NCI-H187 treated with DMSO at 0.1 percent for 48 hours (cell line): ENCODE measurements around the gene SEC14L5.
A peak's percentile ranks its signal among the peaks of the same experiment; 100 is the strongest.
"Not testable (repeated sequence)": the region's sequence is repeated elsewhere in the genome, so short reads cannot be mapped to it uniquely, and the experiment has no call there.

Source experiments
- DNase-seq: peaks from one replicate; lab custom pipeline; 2025; lab: John Stamatoyannopoulos, UW

Gene SEC14L5

DNA sequence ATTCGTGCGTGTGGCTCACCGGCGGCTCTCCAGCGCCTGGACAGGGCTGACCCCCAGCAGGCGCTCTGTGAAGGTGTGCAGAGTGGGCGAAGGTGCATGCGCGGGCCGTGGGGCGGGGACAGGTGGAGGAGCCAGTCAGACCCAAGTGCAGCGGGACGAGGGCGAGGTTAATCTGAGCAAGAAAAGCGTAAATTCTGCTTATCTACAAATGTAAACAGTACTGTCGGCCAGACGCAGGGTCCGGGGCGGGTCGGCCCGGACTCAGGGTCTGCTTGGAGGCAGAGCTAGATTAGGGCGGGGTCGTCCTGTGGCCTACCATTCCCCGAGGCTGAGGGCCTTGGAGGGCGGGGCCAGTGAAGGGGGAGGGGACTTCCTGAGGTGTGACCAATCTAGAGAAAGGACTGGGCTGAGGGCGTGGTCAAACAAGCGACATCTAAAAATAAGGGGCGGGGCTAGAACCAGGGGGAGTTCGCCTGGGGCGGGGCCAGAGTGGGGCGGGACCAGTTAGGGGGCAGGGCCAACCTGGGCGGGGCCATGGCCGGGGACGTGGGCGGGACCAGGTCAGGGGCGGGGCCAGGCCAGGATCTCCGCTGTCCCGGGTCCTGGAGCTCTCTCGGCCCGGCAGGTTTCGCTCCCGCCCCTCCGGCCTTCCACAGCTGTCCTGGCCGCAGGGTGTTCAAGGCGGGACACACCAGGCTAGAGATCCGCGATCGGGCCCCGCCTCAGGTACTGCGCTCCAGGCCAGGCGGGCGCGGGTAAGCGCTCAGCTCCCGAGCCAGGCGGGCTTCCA, at the start of gene SEC14L5:
TSS of gene SEC14L5 (plus strand) at position 611 of the 790 bp plus-strand sequence. CDS start 994 bp downstream, outside the sequence.
- peak; percentile 60 for DNase-seq

DNA sequence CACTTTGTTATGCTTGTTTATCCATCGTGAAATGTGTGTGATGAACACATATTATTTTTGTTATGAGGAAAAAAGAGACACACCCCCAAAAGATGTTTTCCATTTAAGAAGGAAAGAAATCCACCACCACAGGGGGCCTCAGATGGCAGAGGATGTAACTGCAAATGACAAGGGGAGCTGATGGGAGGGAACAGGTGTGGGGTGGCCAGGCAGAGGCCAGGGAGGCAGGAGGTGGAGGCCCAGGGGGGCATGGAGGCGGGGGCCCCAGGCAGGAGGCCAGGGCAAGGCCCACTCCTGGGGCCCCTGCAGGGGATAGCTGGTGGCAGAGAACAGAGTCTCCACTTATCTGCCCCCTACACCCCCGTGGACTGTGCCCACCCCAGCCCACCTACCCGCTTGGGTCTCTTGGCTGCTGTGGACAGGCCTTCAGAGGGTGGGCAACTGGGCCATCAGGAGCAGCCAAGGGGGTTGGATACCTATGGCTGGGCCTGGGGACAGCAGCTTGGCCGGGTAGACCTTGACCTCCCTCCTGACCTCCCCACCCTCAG, 49.2 kb upstream of the SEC14L5 start:
- no peak for DNase-seq

DNA sequence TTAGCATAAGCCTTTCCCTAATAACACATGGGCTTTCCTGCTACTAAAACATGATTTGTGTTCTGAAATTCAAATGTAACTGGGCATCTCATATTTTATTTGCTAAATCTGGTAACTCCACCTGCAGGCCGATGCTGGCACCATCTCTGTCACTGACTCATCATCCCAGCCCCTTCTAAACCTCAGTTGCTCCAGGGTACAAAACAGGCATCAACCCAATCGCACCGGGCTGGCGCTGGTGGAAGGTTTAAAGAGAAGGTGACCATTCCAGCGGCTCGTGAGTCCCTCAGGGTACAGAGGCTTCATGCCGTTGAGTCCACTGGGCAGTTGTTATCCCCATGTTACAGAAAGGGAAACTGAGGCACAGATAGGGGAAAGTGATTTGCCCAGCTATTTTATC, 48.3 kb upstream of the SEC14L5 start:
- no peak for DNase-seq

DNA sequence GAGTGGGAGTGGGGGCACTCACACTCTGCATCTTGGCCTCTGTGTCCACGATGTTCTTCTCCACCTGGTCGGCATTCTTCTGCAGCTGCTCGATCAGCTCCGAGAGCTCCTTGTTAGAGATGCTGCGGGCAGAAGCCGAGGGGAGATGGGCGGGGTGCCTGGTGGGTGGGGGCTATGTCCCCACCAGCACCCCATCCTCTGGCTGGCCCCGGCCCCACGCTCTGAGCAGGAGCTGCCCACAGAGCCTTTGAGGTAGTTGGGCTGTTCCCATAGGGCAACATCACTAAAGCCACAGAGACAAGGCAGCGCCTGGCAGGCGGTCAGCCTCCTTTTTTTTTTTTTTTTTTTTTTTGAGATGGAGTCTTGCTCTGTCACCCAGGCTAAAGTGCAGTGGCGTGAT, 47.3 kb upstream of the SEC14L5 start:
- no peak for DNase-seq

DNA sequence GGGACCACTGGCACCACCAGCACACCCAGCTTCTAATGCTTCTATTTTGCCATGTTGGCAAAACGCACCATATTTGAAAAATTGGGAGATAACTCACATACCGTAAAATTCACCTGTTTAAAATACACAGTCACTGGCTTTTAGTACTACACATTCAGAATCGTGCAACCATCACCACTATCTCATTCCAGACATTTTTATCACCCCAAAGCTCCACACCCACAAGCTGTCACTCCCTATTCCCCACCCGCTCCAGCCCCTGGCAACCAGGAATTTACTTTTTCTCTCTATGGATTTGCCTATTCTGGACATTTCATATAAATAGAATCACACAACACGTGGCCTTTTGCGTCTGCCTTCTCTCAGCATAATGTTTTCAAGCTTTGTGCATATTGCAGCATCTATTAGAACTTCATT, 46.2 kb upstream of the SEC14L5 start:
- no peak for DNase-seq

DNA sequence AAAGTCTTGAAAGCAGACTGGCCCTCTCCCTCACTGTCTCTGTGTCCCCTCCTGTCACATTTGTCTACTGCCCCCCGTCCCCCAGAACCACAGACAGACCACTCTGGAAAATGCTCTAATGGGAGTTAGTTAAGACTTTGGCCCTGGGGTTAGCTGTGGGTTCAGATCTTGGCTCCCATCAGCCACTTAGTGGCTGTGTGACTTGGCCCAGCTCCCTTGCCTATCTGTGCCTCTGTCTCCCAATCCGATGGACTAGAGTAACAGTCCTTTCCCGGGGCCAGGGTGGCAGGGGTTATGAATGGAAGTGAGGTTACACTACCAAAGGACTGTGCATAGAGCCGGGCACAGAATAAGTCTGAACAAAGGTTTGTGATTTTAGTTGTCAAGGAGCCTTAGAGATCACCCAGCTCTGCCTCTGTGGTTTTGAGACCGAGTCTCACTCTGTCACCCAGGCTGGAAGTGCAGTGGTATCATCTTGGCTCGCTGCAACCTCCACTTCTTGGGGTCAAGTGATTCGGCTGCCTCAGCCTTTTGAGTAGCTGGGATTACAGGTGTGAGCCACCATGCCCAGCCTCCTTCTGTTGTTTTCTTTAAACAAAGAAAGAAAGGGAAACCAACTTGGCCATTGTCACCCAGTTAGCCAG, 44.9 kb upstream of the SEC14L5 start:
- no peak for DNase-seq

DNA sequence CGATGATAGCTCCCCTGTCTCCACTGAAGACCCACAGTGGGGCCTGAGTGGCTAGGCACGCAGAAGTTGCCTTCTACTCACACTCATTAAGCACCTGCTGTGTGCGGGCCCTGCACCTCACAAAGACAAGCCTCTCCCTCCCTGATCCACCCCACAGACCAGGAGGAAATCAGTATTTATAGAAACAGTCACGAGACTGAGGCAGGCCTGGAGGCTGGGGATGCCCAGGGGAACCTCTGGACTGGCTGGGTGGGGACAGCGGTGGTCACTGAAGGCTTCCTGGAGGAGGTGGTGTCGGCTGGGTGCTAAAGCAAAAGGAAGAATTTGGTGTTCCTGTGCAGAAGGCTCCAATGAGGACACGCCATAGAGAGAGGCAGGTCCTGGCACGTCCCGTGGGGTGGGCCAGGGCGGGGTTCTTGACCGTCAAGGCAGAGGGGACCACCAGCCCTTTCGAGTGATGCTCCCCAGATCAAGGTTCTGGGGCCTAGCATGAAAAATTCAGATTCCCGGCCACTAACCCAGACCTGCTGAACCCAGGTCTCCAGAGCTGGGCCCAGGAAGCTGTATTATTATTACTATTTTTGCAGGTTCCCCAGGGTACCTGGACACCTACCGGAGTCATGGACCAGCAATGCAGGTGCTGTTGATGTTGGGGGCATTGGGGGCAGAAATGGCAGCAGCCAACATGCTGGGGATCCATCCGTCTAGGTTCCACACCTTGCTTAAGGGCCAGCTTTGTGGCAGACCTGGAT, 44.2 kb upstream of the SEC14L5 start:
- no peak for DNase-seq

DNA sequence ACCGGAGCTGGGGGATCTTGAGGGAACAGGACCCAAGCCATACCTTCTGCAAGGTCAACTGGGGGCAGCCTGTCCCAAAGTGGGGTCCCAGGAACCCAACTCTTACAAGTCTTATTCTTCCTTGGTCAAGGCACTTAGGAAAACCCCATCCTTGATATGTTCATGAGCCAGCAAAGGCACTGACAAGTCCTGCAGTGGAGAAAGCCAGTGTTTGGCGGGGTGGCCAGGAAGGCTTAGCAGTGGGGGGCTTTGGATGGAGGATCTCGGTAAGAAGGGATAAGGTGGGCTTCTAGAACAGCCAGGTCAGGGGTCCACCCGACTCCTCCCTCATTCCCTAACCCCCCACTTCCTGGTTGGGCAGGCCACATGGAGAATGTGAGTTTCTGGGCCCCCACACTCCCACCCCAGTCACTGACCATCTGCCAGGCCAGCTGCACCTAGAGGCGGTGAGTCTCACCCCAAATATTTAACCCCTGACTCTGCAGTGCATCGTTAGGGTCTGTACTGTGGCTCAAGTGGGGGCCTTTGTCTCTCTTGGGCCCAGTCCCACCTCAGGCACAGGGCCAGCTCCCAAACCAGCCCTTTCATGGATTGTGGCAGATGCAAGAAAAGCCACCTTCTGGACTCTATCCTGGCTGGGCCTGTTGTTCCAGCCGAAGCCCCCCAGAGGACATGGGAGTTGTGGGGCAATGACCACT, 43.5 kb upstream of the SEC14L5 start:
- no peak for DNase-seq

DNA sequence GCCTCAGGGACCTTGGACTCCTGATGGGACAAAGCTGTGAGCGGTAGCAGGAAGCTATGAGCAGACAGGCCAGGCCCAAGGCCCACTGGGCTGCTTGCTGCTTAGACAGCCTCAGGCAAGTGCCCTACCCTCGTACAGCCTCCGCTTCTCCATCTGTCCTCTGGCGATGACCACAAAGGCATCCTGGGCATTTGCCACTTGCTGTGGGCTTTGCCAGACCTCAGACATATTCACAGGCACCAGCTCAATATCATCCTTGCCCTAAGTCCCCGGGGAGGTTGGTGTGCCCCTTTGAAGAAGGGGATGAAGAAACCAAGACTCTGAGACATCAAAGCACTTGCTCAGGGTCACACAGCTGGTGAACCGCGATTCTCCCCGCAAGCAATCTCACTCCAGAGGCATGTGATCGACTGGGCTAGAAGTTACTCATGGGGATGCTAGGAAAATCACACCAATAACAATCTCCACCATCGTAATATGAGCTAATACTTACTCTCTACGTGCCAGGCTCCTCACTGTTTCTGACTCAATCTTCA, 42.8 kb upstream of the SEC14L5 start:
- DNase-seq, result no peak

DNA sequence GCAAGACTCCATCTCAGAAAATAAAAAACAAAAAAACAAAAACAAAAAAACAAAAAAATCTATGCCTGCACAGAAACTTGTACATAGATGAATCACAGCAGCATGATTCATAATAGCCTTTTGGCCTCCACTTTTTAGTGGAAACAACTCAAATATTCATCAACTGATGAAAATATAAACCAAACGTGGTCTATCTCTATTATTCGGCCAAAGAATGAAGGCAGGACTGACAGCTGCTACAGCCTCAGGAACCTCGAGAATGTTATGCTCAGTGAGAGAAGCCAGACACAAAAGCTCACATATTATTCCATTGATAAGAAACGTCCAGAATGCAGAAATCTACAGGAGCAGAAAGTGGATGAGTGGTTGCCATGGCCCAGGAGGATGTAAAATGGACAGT, 41.0 kb upstream of the SEC14L5 start:
- DNase-seq, result no peak

DNA sequence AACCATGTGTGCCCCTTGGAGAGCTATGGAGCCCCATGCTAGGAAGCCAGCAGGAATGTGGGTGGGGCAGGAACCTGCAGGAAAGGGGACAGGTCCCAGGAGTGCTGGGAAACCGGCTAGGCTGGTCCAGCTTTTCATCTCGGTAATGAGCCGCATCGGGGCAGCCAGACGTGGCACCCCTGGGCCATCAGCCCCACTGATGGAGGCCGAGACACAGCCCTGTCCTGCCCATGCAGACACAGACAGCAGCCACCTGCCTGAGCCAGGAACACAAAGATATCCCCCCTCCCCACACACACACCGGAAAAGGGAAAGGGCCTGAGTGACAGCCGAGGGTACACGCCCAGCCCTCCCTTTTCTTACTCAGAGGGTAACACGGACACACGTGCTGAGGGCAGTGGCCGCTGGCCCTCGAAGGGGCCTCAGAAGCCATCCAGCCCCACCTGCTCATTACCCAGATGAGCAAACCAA, 39.3 kb upstream of the SEC14L5 start:
- DNase-seq, result no peak

DNA sequence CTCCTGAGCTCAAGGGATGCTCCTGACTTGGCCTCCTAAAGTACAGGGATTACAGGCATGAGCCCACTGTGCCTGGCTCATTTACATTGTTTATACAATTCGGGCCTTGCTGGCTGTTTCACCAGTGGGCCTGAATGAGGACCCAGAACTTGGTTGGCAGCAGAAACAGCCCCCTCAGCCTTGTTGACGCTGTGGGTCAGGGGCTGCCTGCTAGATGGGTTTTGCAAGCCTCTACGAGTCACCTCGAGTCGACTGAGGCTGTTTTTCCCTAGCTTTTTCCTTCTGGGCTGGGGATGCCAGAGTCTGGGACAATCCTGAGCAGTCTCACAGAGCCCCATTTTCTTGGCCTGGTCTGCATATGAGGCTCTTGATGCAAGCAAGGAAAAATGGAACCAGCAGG, 37.3 kb upstream of the SEC14L5 start:
- no peak for DNase-seq

DNA sequence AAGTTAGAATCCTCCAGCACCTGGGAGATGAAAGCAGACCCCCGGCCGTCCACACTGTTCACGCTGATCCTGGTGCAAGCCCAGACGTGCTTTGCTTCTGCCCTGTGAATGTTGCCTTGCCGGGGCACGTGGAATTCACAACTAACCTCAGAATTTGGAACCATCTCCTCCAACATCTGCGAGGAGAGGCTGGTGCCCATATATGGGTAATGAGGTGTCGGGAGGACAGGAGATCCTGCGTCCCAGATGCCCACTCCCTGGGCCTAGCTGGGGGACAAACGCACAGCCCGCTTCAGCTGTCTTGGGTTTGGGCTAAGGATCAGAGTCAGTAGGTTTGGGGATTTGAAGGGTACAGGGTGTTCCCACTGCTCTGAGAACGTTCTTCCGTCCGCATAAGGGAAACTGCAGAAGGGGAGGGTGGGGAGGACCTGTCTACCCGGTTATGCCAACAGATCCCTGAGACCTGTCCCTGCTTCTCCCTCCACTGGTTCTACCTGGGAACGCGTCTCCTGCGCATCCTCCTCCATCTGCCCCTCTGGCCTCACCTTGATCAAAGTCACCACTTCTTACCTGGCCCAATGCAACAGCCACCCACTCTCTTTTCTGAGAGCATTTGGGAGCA, 35.3 kb upstream of the SEC14L5 start:
- no peak for DNase-seq

DNA sequence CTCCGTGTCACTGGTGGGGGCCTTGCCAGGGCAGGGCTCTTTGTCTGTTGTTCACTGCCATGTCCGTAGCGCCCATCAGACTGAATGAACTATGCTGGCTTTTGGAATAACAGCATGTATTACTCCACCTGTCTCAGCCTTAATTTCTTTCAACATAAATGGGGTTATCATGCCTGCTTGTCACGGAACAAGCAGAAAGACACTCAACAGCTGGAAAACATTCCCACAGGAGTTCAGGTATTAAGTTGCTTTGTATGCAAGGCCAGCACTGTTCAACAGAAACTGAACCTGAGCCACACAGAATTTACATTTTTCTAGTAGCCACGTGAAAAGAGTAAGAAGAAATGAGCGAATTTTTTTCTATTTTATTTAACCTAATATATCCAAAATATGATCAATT, 34.3 kb upstream of the SEC14L5 start:
- DNase-seq, result no peak

DNA sequence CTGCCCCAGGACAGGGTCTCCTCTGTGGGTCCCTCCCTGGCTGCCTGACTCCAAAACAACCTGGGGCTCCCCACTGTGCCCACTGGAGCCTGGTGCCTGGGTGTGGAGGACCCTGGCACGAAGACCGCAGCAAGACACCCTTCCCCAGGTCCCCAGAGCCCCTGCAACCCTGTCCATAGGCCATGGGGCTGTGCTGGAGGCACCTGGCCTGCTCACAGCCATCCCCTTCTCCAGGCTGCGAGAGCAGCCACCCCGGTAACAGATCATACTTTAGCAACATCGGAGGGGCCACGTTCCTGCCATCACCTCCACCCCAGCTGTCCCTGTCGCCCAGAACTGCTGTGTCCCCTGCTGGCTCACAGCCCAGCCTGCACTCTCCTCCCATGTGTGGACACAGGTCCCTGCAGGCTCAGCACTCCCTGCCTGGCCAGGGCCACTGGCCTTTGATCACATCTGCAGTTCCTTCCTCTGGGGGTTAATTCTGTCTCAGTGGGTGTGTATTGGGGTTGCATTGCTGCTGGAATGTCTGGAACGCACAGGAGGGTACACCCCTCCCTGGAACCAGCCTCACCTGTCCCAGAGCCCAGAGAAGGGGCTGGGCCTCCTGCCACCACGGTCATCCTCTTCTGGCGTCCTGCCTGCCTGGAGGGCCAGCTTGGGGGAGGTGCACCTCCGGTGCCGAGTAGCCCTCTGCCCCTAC, 33.4 kb upstream of the SEC14L5 start:
- DNase-seq, result no peak

DNA sequence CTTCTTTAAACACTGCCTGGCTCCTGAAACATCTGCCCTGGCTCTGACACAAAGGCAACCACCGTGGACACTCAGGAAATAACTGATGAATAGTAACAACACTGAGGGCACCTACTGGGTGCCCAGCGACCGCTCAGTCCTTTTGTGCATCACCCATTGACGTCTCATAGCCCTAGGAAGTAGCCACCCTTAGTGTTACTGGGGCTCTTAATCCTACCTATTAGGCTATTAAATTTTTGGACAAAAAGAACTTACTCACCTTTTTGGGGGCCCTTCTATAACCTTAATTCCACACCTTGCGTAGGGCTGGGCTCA, 32.9 kb upstream of the SEC14L5 start:
- DNase-seq, result no peak

DNA sequence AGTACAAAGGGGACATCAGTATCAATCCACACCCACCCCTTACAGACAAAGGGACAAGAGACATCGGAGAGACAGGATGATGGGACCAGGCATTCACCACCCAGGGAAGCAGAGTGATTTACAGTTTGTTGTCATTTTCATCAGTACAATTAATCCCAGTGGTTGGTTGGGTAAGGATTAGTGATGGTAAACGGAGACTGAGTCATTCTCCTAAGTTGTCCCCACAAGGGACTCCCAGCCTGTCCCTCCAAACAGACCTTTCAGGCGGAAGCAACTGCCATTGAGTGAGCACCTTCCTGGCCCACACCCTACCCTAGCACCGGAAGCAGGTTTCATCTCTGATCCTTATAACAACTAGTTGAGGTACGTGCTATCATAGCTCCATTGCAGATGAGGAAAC, 32.3 kb upstream of the SEC14L5 start:
- DNase-seq, result no peak

DNA sequence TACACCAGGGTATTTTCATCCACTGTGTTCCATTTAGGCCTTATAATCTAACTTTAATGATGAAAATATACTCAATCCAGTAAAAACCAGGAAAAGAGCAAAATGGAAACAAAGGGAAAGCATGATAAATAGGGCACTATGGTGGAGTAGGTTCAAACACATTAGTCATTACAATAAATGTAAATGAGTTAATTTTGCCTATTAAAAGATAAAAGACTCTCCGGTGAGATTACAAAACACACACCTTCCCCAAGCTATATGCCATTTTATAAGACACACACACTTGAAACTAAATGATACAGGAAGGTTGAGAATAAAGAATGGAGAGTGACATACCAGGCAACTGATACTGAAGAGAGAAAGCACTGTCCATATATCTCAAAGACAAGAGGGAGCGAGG, 31.2 kb upstream of the SEC14L5 start:
- no peak for DNase-seq

DNA sequence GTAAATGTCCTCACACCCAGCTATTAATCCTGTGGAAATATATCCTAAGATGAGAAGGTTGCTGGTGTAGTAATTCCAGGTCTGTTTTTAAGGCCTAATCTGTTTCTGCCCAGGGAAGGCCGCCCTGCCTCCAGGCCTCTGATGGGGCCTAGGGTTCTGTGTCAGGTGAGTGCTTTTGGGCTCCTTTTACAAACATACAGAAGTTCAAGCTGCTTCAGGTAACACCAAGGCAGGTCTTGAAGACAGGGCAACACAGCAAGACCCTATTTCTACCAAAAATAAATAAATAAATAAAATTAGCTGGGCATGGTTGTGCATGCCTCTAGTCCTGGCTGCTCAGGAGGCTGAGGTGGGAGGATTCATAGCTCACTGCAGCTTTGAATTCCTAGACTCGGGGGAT, 30.5 kb upstream of the SEC14L5 start:
- no peak for DNase-seq

DNA sequence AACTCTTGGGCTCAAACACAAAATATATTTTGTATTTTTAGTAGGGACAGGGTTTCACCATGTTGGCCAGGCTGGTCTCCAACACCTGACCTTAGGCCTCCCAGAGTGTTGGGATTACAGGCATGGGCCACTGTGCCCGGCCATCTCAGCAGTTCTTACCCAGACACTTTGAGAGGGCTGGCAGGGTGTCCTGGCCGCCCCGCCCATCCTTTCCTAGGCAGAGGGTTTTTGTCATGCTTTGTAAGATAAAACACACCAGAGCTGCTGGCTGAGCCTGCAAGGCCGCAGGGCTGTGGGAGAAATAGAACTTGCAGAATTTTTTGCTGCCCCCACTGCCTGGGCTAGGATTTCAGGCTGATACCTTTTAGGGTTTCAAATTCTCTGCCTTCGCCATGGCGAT, 29.9 kb upstream of the SEC14L5 start:
- no peak for DNase-seq

DNA sequence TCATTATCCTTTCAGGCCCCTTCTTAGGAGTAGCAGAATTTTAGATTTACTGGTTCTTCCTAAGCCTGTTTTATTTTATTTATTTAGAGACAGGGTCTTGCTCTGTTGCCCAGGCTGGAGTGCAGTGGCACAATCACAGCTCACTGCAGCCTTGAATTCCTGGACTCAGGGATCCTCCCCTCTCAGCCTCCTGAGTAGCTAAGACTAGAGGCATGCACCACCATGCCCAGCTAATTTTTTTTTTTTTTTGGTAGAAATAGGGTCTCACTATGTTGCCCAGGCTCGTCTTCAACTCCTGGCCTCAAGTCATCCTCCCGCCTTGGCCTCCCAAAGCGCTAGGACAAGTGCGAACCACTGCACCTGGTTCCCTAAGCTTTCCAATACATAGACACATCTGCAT, 28.5 kb upstream of the SEC14L5 start:
- DNase-seq, result not testable (repeated sequence)
